Stimulated activated naive CD8-positive, alpha-beta T cell treated with anti-CD3 and anti-CD28 coated beads, Interleukin-15, Interleukin-2, amounts not matched to agents 100 U/mL and 50 U/mL, for 24 hours (primary cell): ENCODE data around the gene RARRES1.
A peak's percentile ranks its signal among the peaks of the same experiment; 100 is the strongest.
"Not testable (repeated sequence)": the region's sequence is repeated elsewhere in the genome, so short reads cannot be mapped to it uniquely, and the experiment has no call there.

Experiments used
- ATAC-seq: fragments of 150-1000 bp; cut with Tn5 transposase; one replicate; pipeline ENCODE4 v1.10.0; 2021
- DNase-seq: peaks from one replicate; pipeline ENCODE4 v3.0.0; 2021

Gene RARRES1

DNA sequence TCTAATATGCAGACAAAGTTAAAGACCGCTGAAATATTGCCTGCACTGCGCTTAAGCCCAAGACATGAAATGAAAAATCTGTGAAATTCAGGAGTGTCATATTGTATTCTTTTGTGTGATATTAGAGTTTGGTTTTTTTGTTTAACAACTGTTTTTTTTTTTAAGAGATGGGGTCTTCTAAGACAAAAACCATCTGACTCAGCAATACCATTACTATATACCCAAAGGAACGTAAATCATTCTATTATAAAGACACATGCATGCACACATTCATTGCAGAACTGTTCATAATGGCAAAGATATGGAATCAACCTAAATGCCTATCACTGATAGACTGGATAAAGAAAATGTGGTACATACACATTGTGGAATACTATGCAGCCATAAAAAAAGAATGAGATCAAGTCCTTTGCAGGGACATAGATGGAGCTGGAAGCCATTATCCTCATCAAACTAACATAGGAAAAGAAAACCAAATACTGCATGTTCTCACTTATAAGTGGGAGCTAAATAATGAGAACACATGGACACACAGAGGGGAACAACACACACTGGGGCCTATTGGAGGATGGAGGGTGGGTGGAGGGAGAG lies 38.3 kb downstream of the RARRES1 start:
- not testable (repeated sequence) for ATAC-seq, DNase-seq

DNA sequence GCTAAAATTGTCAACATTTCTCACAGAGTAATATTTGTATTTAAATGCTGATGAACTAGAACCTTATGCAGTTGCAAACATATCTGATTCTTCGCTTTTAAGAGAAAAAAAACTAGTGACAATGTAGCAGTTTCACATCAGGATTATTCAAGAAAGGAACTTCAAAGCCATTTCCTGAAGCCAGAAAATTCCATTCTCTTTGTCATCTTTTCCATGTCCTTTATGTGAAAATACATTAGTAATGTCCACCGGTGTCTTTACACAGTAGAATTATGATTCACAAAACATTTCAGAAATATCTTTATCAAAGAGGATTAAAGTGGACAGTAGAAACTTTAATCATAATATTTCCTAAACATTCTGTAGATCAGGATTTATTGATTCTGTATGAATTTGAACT lies 47.1 kb downstream of the RARRES1 start:
- ATAC-seq (no peak), DNase-seq (no peak)

DNA sequence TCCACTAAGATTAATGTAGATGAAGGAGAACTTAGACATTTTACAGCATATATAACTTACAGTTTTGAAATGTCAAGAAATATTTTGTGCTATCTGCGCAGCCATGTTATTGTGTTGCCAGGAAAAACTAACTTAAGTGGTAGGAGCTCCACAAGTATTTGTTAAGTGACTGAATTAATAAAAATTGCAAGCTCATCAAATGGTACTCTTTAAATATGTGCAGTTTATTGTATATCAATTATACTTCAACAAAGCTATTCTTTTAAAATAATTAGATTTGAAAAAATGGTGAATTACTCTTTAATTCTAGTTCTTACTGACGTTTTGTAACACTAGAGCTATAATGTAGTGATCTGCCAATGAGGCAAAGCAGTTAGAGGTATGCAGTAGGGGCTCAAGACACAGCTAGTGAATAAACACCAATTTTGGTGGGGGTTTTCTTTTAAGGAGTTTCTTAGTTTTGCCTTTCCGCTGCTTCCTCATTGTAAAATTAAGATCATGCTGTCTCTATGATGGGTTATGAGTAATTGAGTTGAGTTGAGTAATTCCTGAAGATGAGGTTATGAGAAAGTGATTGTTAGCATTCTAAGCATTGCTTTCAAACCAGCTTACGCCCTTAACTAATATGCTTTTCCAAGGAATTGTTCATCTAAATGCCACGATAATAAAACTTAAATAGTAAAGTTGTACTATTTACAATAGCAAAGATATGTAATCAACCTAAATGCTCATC lies 48.9 kb downstream of the RARRES1 start:
- no peak for DNase-seq
- ATAC-seq: no peak

DNA sequence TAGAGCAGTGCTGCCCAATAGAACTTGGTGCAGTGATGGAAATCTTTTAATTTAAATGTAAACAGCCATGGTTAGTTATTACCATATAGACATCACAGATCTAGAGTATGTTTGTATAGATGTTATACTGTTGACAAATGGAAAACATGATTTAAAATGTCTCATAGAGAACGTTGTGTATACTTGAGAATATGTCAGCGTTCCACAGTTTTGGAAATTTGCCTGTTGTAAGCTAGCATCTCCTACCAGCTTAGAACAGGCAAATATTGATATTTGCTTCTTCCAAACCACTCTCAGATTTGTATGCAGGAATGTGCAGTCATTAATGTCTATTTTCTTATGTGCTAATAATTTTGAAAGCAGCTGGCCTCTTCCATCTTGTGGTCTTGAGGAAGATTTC lies 51.4 kb downstream of the RARRES1 start:
- no peak for ATAC-seq
- DNase-seq: no peak

DNA sequence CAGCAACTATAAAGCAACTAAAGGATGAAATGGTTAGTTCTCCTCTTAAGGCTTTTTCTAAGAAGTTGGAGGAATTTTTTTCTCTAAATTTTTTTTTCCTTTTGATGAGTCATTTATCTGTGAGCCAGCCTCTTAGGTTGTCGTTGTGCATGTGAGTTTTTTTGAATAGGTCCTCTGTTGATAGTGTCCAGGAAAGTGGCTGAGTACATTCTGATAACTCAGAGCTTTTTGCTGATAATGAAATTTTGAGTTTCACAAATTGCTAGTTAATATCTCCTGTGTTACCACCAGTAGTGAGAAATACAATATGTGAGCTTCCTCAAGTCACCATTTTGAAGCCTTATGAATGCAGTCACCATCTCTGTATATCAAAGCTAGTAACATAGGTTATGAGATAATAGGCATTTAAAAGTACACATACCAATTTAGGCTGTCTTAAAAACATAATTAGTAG lies 52.7 kb downstream of the RARRES1 start:
- no peak for DNase-seq
- no peak for ATAC-seq

DNA sequence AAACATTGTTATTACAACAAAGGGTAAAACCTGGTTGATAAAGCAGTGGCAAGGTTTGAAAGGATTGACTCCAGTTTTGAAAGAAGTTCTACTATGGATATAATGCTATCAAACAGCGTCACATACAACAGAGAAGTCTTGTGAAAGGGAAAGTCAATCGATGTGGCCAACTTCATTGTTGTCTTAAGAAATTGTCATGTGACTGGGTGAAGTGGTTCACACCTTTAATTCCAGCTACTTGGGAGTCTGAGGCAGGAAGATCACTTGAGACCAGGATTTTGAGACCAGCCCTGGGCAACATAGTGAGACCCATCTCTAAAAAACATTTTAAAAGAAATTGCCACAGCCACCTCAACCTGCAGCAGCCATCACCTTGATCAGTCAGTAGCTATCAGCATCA lies 53.6 kb downstream of the RARRES1 start:
- ATAC-seq: no peak
- DNase-seq: no peak

DNA sequence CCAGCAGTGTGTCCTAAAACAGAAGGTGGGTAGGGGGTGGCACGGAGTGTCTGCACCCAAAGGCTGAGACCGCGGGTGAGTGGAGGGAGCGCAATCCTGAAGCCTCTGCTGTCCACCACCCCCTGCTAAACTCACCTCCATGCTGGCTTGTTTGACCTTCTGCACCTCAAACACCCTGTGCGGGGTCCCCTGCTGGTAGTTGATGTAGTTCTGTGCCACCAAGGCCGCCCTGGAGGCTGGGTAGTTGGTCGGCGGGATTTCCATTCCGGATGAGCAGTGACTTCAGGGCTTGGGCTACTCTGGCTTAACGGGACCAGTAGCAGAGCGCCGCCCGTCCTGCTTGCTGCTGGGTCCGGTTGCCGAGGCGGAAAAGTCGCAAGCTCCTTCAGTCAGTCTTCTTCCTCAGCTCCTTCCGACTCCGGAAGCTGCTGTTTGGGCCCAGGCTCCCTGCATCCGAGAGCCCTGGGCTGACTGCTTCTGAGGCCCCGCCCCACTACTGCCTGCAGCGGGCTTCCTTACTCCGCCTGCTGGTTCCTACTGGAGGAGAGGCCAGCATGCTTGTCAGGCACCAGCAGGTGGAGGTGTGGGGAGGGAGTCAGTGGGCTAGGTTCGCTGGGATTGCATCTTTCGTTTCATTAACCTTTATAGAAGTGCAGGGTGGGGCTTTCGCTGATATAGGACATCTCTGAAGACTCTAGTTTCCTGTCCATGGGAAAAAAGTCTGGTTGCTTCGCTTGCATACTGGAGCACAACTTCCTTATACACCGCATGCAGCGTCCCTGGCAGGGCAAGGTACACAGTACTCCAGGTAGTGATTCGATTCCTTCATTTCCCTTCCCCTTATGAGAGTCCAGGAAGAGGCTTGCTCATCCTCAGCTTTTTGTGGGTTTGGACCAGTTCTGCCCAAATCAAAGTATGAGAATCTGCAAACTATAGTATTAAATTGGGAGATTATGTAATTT lies 59.8 kb downstream of the RARRES1 start, which contains the start of gene LXN:
LXN (minus strand) TSS at position 434 of the 962 bp plus-strand sequence; CDS start at position 264, 170 bp downstream.
- DNase-seq: peak; percentile 81
- peak; percentile 99 for ATAC-seq

DNA sequence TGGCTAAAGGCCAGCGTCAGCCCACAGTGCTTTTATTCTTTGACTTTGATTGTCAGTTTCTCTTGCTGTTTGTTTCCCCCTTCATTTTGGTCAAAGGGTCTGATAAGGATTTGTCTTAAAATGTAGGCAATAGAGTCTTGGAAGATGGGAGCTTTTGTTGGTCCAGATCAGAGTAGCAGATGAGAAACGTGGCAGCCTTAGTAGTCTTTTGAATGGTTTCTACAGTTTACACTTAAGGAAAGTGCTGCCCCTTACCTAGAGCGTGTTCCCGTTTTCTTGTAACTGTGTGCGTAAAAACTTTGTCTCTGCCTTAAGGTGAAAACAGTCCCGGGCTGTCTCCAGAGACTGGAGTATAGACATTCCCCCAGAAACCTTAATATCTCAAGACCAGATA lies 60.4 kb downstream of the RARRES1 start:
- ATAC-seq (peak; percentile 3), DNase-seq (no peak)

DNA sequence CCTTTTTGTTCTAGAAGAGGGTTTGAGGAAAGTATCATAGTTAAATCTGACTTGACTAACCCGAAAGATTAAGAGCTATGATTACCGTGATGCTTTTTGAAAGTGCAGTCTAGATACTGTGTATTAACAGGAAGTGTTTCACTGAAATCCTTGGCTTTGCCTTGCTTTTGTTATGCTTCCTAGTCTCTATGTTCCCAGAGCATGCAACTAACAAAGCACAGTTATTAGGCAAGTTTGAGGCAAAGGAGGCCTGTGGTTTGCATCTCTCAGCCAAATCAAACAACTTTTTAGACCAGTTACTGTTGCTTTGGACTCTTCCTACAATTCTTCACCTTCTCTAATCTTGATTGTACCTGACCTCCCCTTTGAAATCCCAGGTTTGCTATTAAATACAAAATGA lies 63.8 kb downstream of the RARRES1 start:
- ATAC-seq (no peak), DNase-seq (no peak)

DNA sequence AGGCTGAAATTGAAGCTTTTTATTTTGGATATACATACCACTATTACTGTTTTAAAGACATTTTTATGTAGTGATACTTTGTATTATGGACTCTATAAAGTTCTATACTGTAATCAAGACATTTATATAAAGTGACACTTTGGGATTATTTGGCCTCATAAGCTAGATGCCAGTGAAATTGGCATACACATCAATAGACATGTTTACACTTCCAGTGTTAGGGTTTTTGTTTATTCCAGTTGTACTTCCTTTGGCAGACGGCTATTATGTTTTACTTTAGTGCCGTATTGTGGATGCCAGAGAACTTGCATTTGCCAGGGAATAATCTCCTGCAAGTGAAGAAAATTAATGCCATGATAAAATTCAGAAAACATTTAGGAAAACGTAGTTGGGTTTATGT lies 65.8 kb downstream of the RARRES1 start:
- ATAC-seq (no peak), DNase-seq (no peak)

DNA sequence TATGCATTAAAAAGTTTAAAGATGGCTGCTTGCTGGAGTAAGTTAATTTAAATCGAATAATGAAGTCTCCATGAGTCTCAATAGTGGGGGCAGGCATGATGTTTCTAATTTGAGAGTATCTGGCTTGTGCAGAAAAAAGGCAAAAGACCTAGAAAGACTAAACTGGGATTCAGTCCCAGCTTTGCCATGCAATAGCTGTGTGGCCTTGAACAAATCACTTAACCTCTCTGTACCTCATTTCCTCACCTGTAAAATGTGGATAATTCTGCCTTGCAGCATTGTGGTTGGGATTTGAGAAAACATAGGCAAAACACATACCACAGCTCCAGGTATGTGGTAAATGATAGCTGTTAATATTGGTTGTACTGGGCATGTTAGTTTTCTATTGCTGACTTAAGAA lies 68.4 kb downstream of the RARRES1 start:
- DNase-seq (no peak), ATAC-seq (no peak)

DNA sequence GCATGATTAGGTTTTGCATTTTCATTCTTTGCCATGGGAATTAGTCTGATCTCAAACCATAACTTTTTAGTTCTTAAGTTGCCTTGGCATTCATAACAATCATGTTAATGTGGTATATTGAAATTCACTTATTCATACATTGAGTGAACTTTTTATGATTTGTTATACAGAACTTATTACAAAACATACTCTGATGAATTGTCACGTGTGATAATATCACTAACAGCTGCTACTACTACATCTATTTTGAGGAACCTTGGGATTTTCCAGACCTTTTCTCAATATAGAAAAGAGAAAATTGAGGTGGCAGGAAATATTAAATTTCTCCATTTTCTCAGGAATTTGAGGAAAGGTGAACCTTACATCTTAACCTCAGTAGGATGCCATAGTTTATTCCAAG lies 69.0 kb downstream of the RARRES1 start:
- ATAC-seq (no peak), DNase-seq (no peak)

DNA sequence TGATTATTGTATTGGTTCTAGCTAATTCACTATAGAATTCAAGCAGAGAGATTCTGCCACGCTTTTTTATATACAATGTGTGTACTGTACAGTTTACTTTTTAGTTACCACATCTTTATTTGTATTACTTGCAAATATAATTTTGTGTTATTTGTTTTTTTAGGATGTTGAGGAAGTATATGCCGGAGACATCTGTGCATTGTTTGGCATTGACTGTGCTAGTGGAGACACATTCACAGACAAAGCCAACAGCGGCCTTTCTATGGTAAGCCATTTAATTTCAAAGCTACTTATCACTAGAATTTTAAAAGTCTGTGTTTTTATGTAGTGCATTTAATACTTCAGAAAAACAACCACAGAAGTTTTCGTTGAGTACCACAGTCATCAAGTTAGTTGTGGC lies 71.5 kb downstream of the RARRES1 start:
- DNase-seq: no peak
- no peak for ATAC-seq

DNA sequence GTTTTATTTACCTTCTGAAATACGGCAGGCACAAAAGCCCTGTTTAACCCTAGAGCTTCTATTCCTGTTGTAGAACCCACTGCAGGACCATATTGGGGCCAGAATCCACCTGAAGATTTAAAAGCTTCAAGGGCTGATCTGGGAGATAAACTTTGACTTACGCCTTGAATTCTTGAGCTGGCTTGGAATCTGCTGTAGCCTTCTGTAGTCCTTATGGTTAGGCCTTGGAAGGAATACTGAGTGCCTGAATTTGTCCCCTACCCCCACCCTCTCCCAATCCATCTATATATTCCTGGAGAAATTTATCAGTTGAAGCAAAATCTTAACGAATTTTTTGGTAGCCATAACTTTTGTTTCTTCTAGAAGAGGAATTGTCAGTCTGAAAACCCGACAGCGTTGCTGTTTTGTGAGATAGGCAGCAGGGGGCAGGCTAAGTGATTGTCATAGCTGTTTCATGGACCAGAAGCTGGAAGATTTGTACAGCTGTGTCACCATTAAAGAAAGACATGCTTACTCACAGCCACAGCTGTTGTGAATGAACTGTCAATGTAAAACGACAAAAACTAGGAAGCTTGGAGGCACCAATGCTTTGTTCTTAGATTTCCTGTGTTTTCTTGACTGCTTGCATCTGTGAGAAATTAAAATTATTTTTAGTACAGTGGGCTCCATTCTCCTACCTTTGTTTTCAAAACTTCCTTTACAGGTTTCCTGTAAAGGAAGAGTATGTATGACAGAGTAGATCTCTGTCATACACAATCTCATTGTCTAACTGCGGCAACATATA lies 72.6 kb downstream of the RARRES1 start:
- ATAC-seq: peak; percentile 77
- DNase-seq: peak; percentile 52

DNA sequence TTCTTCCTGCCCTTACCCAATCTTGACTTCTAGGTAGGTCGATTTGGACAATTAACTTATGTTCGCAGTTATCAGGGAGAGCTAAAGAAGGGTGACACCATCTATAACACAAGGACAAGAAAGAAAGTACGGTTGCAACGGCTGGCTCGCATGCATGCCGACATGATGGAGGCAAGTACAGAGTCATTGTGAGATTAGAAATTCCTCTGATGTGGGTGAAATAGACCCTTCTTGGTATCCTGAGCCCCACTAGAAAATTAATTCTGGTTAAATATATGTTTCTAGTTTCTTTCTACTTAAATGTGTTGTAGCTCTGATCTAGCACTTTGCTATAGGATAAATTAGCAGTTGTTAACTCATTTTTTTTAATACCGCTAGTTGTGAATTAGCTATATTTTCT lies 73.4 kb downstream of the RARRES1 start:
- no peak for ATAC-seq
- no peak for DNase-seq

DNA sequence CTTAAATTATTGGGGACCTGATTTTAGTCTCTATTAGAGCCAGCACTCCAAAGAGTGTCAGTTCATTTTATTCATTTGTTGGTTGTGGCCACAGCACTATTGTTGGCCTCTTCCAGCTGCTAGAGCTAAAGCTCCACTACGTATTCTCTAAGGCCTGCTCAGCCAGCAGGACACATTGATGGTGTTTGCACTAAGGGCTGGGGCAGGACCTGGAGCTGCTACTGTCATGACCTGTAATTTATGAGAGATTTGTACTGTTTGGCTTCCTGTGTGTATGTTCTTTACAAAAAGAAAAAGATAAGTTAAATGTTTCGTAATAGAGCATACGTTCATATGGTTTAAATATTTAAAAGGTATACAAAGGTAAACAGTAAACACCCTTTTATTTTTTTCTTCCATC lies 79.8 kb downstream of the RARRES1 start:
- no peak for DNase-seq

DNA sequence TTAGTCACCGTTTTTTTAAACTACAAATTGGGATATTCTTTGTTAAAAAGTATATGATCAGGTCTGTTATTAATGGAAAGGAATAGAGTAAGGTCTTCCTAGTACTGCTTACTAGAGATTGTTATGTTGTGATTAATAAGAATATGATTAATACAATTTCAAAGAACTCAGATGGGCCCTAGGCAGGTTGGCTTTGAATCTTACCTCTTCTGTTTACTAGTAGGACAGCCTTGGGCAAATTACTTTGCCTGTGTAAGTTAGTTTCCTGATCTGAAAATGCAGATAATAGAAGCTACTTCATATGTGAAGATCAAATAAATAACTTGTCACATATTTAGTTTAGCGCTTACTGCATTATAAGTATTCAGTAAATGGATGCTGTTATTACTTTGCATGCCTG lies 81.1 kb downstream of the RARRES1 start:
- ATAC-seq (no peak), DNase-seq (no peak)

More for the DNA sequence above, 79.8 kb downstream of the RARRES1 start:
- ATAC-seq: no peak

DNA sequence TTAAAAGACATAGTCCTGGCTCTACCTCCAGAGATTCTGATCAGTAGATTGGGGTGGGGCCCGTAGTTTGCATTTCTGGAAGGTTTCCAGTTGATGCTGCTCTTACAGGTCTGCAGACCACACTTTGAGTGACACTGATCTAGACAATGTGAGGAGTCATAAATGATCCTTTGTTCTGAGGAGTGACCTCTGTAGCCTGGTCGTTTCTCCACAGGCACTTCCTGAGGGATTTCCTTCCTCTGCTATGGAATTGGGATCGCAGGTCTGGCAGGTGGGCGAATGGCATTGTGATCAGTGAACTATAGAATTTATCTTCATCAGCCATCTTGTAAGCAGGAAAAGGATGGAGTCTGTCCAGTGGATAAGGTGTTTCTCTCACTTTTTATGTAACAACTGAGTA lies 82.5 kb downstream of the RARRES1 start:
- no peak for DNase-seq
- no peak for ATAC-seq
